Endodermal cell (in vitro differentiated cells): ENCODE measurements around the gene ATP2B2. TPM values are rescaled to one million over a fixed set of nuclear protein-coding genes. Genes with fewer than 3 reads are reported as not detected.

Source experiments
- DNase-seq: peaks from one replicate; pipeline ENCODE4 v3.0.0-alpha.2; 2017
- H3K27ac ChIP-seq: 2 replicates; pipeline ENCODE4 v1.5.1; 2013; ENCODE audit warnings: mild to moderate bottlenecking, low read depth, low read length, moderate library complexity
- H3K27me3 ChIP-seq: 2 replicates; pipeline ENCODE4 v1.6.1; 2013; ENCODE audit warnings: mild to moderate bottlenecking, low read length, moderate library complexity; ENCODE audit not compliant: insufficient read depth, control insufficient read depth, poor library complexity, severe bottlenecking
- H3K36me3 ChIP-seq: 2 replicates; pipeline ENCODE4 v1.7.0; 2013; ENCODE audit warnings: mild to moderate bottlenecking, low read length, moderate library complexity; ENCODE audit not compliant: control insufficient read depth, insufficient read depth
- H3K4me1 ChIP-seq: one replicate; pipeline ENCODE4 v1.7.0; 2013; ENCODE audit warnings: low read length; ENCODE audit not compliant: control insufficient read depth, insufficient read depth
- H3K4me3 ChIP-seq: 2 replicates; pipeline ENCODE4 v1.5.1; 2013; ENCODE audit warnings: mild to moderate bottlenecking, low read length, moderate library complexity
- H3K9ac ChIP-seq: 2 replicates; pipeline ENCODE4 v1.6.1; 2013; ENCODE audit warnings: mild to moderate bottlenecking, low read length, moderate library complexity; ENCODE audit not compliant: poor library complexity, severe bottlenecking; ENCODE audit errors: extremely low read depth
- H3K9me3 ChIP-seq: 2 replicates; pipeline ENCODE4 v1.6.1; 2013; ENCODE audit warnings: mild to moderate bottlenecking, low read length, moderate library complexity; ENCODE audit not compliant: control insufficient read depth
- H3K27ac Mint-ChIP-seq: 2 replicates; pipeline ENCODE4 v1.8.0; 2020; ENCODE audit warnings: mixed read lengths
- H3K27me3 Mint-ChIP-seq: 2 replicates; pipeline ENCODE4 v1.8.0; 2021; ENCODE audit warnings: mild to moderate bottlenecking, mixed read lengths; ENCODE audit not compliant: insufficient read depth
- H3K36me3 Mint-ChIP-seq: 2 replicates; pipeline ENCODE4 v1.8.0; 2020; ENCODE audit warnings: low read depth, mixed read lengths
- H3K4me1 Mint-ChIP-seq: 2 replicates; pipeline ENCODE4 v1.8.0; 2020; ENCODE audit warnings: mixed read lengths
- H3K4me3 Mint-ChIP-seq: 2 replicates; pipeline ENCODE4 v1.8.0; 2020; ENCODE audit warnings: mild to moderate bottlenecking, moderate library complexity, mixed read lengths
- H3K9me3 Mint-ChIP-seq: 2 replicates; pipeline ENCODE4 v1.8.0; 2020; ENCODE audit warnings: mild to moderate bottlenecking, mixed read lengths
- WGBS, 2 experiments: methylation state at CpG; one replicate each; pipeline versions ENCODE4 v1.1.5 to v1.1.7; 2013; ENCODE audit warnings: missing lambda C conversion rate in 2 of 2, mixed read lengths in 1 of 2; ENCODE audit not compliant: insufficient coverage in 1 of 2, insufficient read length in 1 of 2; 5-methylcytosine and 5-hydroxymethylcytosine counted together
- total RNA-seq, 2 donors: library from RNA; stranded (reverse); fragmentation: NEBNext Ultra II Directional in 1 of 2; extraction: Animal tissue kit (Norgen Biotek cat#: 25700) in 1 of 2; gene quantifications; 2 replicates in 1 of 2; 3 replicates in 1 of 2; pipeline ENCODE4 v1.2.1, GENCODE V29; 2021
- TF ChIP-seq, protein P1 (sequence below): fragments of 200-600 bp; sonication (generic); conservative IDR thresholded peaks from 2 replicates; pipeline ENCODE4 v1.5.0; 2021; ENCODE audit warnings: antibody characterized with exemption, mild to moderate bottlenecking

ATP2B2 gene
- total RNA-seq, 2 donors from 2014 or later: 0.09 TPM; not detected in 1

DNA sequence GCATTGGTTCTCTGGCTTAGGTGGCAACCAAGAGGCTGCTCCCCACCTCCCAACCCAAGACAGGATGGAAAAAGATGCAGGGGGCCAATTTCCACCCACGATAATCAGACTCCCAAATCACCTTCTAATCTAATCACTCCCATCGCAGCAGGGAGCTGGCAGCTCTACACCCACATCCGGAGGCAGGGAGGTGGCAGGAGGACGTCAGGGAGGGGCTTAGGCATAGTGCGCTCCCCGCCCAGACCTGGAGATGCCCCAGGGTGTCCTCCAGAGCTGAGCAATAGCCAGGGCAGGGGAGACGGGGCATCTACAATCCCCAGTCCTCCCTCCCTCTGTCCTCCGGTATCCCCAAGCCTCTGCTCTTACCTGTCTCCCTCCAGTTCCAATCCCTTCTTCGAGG lies 114.0 kb downstream of the ATP2B2 start:
- no peaks in the 10 kb centered on the region for H3K4me1 ChIP-seq
- H3K9ac ChIP-seq: no peak overlapping the region
- Mint-ChIP-seq H3K27ac (no peak overlapping the region), H3K4me1 (peaks cover 38% of the 10 kb centered on the region), H3K4me3 (no peak overlapping the region), H3K27me3 (peaks cover 3% of the 10 kb centered on the region), H3K9me3 (no peaks in the 10 kb centered on the region), H3K36me3 (no peaks in the 10 kb centered on the region)
- TF ChIP-seq, protein P1, sequence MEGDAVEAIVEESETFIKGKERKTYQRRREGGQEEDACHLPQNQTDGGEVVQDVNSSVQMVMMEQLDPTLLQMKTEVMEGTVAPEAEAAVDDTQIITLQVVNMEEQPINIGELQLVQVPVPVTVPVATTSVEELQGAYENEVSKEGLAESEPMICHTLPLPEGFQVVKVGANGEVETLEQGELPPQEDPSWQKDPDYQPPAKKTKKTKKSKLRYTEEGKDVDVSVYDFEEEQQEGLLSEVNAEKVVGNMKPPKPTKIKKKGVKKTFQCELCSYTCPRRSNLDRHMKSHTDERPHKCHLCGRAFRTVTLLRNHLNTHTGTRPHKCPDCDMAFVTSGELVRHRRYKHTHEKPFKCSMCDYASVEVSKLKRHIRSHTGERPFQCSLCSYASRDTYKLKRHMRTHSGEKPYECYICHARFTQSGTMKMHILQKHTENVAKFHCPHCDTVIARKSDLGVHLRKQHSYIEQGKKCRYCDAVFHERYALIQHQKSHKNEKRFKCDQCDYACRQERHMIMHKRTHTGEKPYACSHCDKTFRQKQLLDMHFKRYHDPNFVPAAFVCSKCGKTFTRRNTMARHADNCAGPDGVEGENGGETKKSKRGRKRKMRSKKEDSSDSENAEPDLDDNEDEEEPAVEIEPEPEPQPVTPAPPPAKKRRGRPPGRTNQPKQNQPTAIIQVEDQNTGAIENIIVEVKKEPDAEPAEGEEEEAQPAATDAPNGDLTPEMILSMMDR: no peak
- 77 to 94% methylated on average over 3 to 9 of the region's 9 CpGs for WGBS, 2 experiments
- H3K4me3 ChIP-seq: no peak overlapping the region
- no peak overlapping the region for H3K27ac ChIP-seq
- H3K36me3 ChIP-seq: no peaks in the 10 kb centered on the region
- no peaks in the 10 kb centered on the region for H3K27me3 ChIP-seq
- no peak for DNase-seq
- H3K9me3 ChIP-seq: peaks cover 5% of the 10 kb centered on the region

DNA sequence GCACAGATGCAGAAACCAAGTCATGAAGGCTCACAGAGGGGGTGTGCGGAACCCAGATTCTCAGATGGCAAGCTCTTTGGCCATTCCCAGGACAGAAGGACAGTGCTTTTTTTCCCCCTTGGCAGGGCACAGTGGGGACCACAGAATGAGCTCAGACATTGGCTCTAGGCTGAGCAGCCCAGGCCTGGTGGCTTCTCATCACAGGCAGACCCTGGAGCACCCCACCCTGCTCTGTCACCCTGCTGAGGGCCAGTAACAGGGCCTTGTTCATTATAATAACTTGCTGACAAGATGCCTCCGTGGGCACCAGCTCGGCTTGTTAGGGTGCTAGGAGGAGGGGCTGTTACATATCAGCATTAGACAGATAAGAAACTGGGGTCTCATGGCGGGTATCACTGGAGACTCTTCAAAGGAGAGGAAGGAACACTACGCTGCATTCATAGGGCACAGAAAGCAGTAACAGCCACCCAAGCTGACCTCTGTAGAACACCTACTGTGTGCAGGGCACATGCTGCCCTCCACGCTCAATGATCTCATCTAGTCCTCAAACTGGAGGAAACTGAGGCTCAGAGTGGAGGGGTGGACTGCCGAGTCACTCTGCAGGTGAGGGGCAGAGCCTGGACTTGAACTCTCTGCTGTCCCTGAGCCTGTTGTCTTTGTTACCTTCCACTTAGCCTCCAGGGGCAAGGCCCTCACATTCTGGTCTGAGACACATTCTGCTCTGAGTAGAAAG lies 114.6 kb downstream of the ATP2B2 start:
- Histone ChIP-seq H3K9me3 (peaks cover 5% of the 10 kb centered on the region), H3K36me3 (no peaks in the 10 kb centered on the region), H3K4me3 (no peak overlapping the region), H3K4me1 (no peaks in the 10 kb centered on the region), H3K27me3 (no peaks in the 10 kb centered on the region), H3K27ac (no peak overlapping the region), H3K9ac (no peak overlapping the region)
- H3K27me3 Mint-ChIP-seq: peaks cover 3% of the 10 kb centered on the region
- no peak overlapping the region for H3K27ac Mint-ChIP-seq
- no peak overlapping the region for H3K4me3 Mint-ChIP-seq
- no peaks in the 10 kb centered on the region for H3K9me3 Mint-ChIP-seq
- peaks cover 38% of the 10 kb centered on the region for H3K4me1 Mint-ChIP-seq
- no peak for DNase-seq
- TF ChIP-seq, protein P1: no peak
- no peaks in the 10 kb centered on the region for H3K36me3 Mint-ChIP-seq
- 86 to 97% methylated on average over 5 to 7 of the region's 7 CpGs for WGBS, 2 experiments

DNA sequence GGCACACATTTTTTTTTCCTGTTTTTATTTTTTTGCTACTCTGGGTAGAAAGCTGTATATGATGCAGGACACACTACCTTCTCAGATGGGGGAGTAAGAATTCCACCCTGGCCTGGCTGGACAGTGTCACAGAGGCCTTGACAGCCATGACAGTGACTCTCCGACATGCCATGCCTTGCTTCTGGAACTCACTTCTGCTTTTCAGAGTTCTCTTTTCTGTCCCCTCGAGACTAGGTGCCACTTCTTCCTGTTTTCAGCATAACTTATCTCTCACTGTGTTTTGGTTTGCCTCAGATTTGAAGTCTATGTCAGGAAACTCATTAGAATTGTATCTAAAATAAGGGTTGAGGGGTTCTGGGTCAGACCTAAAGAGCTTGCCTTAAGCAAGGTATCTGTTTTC lies 115.4 kb downstream of the ATP2B2 start:
- H3K4me1 Mint-ChIP-seq: peaks cover 40% of the 10 kb centered on the region
- H3K4me3 Mint-ChIP-seq: no peak overlapping the region
- Histone ChIP-seq H3K4me1 (no peaks in the 10 kb centered on the region), H3K9ac (no peak overlapping the region), H3K4me3 (no peak overlapping the region), H3K27me3 (no peaks in the 10 kb centered on the region), H3K9me3 (peaks cover 5% of the 10 kb centered on the region), H3K27ac (no peak overlapping the region), H3K36me3 (no peaks in the 10 kb centered on the region)
- no peaks in the 10 kb centered on the region for H3K36me3 Mint-ChIP-seq
- no peak for DNase-seq
- no peaks in the 10 kb centered on the region for H3K9me3 Mint-ChIP-seq
- H3K27me3 Mint-ChIP-seq: peaks cover 3% of the 10 kb centered on the region
- 89 to 92% methylated on average over 2 of the region's 2 CpGs for WGBS, 2 experiments
- TF ChIP-seq, protein P1: no peak
- H3K27ac Mint-ChIP-seq: no peak overlapping the region
